ENCODE results near the gene TAF11L6.
"Not testable (repeated sequence)": the region's sequence is repeated elsewhere in the genome, so short reads cannot be mapped to it uniquely, and the experiment has no call there.

TAF11L6 gene

DNA sequence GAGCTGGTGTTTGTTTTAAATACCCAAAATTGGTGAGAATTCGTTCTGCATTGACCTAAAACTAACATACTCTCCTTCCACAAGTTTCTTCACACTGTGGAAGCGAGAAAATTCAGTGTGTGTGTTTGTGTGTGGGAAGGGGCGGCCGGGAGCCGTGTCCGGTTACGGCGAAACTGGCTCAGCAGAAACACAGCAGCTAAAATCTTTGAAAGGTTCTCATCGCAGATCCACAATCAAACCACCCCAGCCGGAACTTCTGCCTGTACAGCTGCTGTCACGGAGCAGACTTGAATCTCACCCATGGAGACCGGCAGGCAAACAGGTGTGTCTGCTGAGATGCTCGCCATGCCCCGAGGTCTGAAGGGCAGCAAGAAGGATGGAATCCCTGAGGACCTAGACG is at the start of gene TAF11L6:
TSS of gene TAF11L6 (plus strand) at position 301 of the 400 bp plus-strand sequence.
- not testable (repeated sequence) for DNase-seq (ENCODE audit: low read depth in 2 of 3, low spot score in 2 of 3)

DNA sequence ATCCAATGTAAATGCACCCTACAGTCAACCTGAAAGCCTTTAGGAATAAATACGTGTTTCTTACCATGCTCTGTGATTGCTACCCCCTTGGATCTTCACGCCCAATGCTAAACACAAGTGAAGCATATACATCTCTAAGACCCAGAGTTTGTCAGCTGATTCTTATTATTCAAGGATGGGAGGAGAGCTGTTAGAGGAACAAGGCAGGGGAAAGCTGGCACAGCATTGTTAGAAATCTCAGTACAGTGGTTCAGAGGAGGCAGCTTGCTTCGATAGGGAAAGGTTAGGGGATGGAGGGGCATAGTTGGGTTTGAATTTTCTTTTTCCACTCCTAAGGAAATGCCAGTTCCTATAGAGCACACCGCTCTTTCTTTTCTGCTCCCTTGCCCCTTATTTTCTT is 47.1 kb upstream of the TAF11L6 start:
- no peak for DNase-seq (ENCODE audit: low read depth in 2 of 3, low spot score in 2 of 3)

DNA sequence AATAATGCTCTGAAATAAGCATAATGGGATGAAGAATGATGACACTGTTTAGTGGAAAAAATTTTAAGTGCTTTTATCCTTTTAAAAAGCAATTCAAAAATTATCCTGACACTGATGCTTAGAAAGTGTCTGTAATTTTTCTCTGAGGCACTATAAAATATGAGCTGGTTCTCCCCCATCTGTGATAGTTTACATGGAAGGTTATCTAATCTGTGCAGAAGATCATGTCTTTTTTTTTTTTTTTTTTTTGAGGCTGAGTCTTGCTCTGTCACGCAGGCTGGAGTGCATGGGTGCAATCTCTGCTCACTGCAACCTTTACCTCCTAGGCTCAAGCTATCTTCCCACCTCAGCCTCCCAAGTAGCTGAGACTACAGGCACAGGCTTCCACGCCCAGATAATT is 45.7 kb upstream of the TAF11L6 start:
- no peak for DNase-seq (ENCODE audit: low read depth in 2 of 3, low spot score in 2 of 3)

DNA sequence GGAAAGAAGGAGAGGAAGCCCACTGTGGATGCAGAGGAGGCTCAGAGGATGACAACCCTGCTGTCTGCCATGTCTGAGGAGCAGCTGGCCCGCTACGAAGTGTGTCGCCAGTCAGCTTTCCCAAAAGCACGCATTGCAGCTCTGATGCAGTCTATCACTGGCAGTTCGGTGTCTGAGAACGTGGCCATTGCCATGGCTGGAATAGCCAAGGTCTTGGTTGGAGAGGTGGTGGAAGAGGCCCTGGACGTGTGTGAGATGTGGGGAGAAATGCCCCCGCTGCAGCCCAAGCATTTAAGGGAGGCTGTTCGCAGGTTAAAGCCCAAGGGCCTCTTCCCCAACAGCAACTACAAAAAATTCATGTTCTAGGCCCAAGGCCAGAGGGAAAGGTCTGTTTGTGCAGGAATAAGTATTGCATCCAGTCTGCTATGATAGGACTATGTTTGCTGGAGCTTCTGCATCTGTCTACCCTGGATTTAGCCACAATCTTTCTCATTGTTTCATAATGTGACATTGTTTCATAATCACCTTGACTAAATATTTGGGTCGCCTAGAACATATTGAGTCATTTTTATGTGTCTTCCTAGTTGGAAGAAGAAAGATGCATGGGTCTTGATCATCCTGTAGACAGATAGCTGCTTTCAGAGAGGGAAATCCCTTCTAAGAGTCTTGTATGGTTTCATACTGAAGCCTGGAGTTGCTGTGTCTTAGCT is 41.9 kb upstream of the TAF11L6 start:
- not testable (repeated sequence) for DNase-seq (ENCODE audit: low read depth in 2 of 3, low spot score in 2 of 3)

DNA sequence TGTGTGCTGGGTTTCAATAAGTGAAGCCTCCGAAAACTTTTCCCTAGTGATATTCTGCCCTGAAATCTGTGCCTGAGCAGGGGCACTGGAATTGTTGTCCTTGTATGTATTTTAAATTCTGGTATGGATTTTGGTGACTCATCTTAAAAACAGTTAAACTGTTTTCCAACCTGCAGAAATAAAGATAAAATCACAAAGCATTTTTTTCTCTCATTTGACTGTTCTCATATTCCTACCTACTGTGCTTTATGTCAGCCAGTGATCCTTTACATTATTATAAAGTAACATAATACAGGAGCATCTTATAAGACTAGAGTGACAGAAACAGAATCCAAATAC is 41.3 kb upstream of the TAF11L6 start:
- DNase-seq (ENCODE audit: low read depth in 2 of 3, low spot score in 2 of 3): no peak

DNA sequence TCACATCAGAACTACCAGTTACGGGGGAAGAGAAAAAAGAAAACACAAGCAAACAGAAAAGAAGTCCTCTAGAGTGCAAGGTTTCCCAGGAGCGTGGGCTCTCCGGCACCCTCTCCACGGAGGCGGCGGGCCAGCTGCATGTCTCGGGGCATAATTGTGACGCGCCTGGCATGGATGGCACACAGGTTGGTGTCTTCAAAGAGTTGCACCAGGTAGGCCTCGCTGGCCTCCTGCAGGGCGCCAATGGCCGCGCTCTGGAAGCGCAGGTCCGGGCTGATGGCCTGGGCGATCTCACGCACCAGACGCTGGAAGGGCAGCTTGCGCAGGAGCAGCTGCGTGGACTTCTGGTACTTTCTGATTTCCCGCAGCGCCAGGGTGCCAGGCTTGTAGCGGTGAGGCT is 37.2 kb upstream of the TAF11L6 start:
- not testable (repeated sequence) for DNase-seq (ENCODE audit: low read depth in 2 of 3, low spot score in 2 of 3)

DNA sequence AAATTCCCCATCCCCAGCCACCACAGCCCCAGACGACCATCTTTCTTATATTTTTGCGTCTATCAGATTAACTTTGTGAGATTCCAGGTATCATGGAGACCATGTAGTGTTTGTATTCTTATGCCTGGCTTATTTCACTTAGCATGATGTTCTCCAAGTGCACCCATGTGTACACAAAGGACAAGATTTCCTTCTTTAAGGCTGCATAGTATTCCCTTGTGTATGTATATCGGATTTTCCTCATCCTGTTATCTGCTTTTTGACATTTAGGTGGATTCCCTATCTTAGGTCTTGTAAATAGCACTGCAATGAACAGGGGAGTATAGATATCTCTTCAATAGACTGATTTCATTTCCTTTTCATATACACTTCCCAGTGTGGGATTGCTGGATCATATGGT is 35.7 kb upstream of the TAF11L6 start:
- no peak for DNase-seq (ENCODE audit: low read depth in 2 of 3, low spot score in 2 of 3)

DNA sequence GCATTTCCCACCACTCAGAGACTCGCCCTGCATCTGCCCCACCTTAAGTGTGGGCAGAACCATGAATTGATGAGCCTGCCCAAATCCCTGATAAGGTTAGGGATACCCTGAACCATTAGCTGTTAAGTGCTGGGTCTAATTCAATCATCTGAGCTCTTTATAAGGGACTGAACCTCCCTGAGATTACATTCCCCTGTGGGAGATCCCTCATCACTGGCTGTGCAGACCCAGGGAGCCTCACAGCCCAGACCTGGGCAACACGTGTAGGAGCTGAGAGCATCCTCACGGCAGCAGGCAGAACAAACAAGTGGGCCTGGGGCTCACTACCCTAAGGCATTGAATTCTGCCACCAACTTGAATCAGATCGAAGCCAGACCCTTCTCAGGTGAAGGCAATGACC is 31.0 kb upstream of the TAF11L6 start:
- DNase-seq (ENCODE audit: low read depth in 2 of 3, low spot score in 2 of 3): no peak

DNA sequence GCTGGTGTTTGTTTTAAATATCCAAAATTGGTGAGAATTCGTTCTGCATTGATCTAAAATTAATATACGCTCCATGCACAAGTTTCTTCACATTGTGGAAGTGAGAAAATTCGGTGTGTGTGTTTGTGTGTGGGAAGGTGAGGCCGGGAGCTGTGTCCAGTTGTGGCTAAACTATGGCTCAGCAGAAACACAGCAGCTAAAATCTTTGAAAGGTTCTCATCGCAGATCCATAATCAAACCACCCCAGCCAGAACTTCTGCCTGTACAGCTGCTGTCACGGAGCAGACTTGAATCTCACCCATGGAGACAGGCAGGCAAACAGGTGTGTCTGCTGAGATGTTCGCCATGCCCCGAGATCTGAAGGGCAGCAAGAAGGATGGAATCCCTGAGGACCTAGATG is 30.5 kb upstream of the TAF11L6 start, which contains the start of gene TAF11L2:
TSS of gene TAF11L2 (plus strand) at position 301 of the 400 bp plus-strand sequence.
- DNase-seq (ENCODE audit: low read depth in 2 of 3, low spot score in 2 of 3): not testable (repeated sequence)

DNA sequence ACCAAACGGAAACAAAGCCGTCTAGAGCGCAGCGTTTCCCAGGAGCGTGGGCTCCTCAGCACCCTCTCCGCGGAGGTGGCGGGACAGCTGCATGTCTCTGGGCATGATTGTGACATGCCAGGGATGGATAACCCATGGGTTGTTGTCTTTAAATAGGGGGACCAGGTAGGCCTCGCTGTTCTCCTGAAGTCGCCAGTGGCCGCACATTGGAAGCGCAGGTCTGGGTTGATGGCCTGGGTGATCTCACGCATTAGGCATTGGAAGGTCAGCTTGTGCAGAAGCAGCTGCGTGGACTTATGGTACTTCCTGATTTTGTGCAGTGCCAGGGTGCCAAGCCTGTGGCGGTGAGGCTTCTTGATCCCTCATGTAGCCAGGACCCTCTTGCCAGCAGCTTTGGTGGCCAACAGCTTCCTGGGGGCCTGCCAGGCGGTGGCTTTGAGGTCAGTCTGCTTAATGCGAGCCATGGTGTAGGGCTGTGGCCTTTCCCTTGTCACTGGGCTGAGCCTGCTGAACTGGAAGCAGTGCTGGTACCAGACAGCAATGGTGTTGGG is 16.6 kb upstream of the TAF11L6 start:
- DNase-seq (ENCODE audit: low read depth in 2 of 3, low spot score in 2 of 3): no peak

DNA sequence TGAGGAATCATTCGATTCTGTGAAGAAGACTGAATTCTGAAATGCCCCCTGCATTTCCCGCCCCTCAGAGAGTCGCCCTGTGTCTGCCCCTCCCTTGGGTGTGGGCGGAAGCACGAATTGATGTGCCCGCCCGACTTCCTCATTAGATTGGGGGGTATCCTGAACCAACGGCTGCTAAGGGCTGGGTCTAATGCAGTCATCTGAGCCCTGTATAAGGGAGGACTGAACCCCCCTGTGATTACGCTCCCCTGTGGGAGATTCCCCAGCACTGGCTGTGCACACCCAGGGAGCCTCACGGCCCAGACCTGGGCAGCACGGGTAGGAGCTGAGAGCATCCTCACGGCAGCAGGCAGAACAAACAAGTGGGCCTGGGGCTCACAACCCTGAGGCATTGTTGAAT is 10.9 kb upstream of the TAF11L6 start:
- DNase-seq (ENCODE audit: low read depth in 2 of 3, low spot score in 2 of 3): not testable (repeated sequence)

DNA sequence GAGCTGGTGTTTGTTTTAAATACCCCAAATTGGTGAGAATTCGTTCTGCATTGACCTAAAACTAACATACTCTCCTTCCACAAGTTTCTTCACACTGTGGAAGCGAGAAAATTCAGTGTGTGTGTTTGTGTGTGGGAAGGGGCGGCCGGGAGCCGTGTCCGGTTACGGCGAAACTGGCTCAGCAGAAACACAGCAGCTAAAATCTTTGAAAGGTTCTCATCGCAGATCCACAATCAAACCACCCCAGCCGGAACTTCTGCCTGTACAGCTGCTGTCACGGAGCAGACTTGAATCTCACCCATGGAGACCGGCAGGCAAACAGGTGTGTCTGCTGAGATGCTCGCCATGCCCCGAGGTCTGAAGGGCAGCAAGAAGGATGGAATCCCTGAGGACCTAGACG is 10.4 kb upstream of the TAF11L6 start, which contains the start of gene TAF11L3:
TSS of gene TAF11L3 (plus strand) at position 301 of the 400 bp plus-strand sequence.
- not testable (repeated sequence) for DNase-seq (ENCODE audit: low read depth in 2 of 3, low spot score in 2 of 3)

DNA sequence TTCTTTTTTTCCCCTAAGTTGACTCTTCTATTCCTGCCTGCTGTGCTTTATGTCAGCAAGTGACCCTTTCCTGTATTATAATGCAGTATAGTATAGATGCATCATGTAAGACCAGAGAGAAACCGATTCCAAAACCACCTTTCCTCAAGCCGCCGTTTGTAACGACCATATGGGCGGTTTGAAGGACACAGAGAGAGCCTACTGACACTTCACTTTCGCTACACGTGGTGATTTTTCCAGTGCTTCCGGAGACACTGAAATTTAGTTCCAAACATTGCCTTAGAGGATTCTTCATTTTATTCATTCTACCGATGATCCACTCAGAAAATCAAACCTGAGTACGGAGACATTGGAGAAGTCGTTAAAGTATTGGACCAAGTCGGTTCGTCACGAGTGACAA is 9.0 kb upstream of the TAF11L6 start:
- not testable (repeated sequence) for DNase-seq (ENCODE audit: low read depth in 2 of 3, low spot score in 2 of 3)

DNA sequence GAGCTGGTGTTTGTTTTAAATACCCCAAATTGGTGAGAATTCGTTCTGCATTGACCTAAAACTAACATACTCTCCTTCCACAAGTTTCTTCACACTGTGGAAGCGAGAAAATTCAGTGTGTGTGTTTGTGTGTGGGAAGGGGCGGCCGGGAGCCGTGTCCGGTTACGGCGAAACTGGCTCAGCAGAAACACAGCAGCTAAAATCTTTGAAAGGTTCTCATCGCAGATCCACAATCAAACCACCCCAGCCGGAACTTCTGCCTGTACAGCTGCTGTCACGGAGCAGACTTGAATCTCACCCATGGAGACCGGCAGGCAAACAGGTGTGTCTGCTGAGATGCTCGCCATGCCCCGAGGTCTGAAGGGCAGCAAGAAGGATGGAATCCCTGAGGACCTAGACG is 7.0 kb upstream of the TAF11L6 start, which contains the start of gene TAF11L4:
TSS of gene TAF11L4 (plus strand) at position 301 of the 400 bp plus-strand sequence.
- DNase-seq (ENCODE audit: low read depth in 2 of 3, low spot score in 2 of 3): not testable (repeated sequence)

DNA sequence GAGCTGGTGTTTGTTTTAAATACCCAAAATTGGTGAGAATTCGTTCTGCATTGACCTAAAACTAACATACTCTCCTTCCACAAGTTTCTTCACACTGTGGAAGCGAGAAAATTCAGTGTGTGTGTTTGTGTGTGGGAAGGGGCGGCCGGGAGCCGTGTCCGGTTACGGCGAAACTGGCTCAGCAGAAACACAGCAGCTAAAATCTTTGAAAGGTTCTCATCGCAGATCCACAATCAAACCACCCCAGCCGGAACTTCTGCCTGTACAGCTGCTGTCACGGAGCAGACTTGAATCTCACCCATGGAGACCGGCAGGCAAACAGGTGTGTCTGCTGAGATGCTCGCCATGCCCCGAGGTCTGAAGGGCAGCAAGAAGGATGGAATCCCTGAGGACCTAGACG is 3.5 kb upstream of the TAF11L6 start, which contains the start of gene TAF11L5:
TSS of gene TAF11L5 (plus strand) at position 301 of the 400 bp plus-strand sequence.
- not testable (repeated sequence) for DNase-seq (ENCODE audit: low read depth in 2 of 3, low spot score in 2 of 3)

DNA sequence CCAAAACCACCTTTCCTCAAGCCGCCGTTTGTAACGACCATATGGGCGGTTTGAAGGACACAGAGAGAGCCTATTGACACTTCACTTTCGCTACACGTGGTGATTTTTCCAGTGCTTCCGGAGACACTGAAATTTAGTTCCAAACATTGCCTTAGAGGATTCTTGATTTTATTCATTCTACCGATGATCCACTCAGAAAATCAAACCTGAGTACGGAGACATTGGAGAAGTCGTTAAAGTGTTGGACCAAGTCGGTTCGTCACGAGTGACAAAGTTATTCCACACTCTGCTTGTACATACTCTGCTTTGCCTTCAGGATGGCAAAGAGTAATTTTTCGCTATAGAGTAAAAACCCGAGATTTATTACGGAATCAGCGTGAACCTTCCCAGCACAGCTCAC is 2.0 kb upstream of the TAF11L6 start:
- DNase-seq (ENCODE audit: low read depth in 2 of 3, low spot score in 2 of 3): peak in 1 of 3 experiments; percentile 6

All from activated CD8-positive, alpha-beta memory T cell treated with anti-CD3 and anti-CD28 coated beads for 48 hours (primary cell).